Left ventricle myocardium inferior (tissue), 1 donor: ENCODE results near the gene COG8. TPM values are rescaled to one million over a fixed set of nuclear protein-coding genes. Genes with fewer than 3 reads are reported as not detected.

Experiments used
- DNase-seq: peaks from one replicate; pipeline ENCODE4 v3.0.0-alpha.2; 2020
- H3K27ac ChIP-seq: fragments of 200-600 bp; replicated peaks from 2 replicates; pipeline ENCODE4 v1.8.0; 2021
- H3K27me3 ChIP-seq: fragments of 200-600 bp; 2 replicates; pipeline ENCODE4 v1.8.0; 2021; ENCODE audit warnings: low read depth
- H3K36me3 ChIP-seq: fragments of 200-600 bp; 2 replicates; pipeline ENCODE4 v1.8.0; 2021
- H3K4me1 ChIP-seq: fragments of 200-600 bp; 2 replicates; pipeline ENCODE4 v1.8.0; 2021
- H3K4me3 ChIP-seq: fragments of 200-600 bp; 2 replicates; pipeline ENCODE4 v1.8.0; 2021; ENCODE audit warnings: mild to moderate bottlenecking, moderate library complexity
- H3K9me3 ChIP-seq: fragments of 200-600 bp; replicated peaks from 2 replicates; pipeline ENCODE4 v1.8.0; 2021
- intact Hi-C: fragments of 100-400 bp; cut with micrococcal nuclease; formaldehyde crosslinking; loops from one replicate; pipeline ENCODE4 v1.11.0; 2022
- total RNA-seq: library from RNA; stranded (reverse); fragmentation: NEBNext Ultra II Directional; extraction: Animal tissue kit (Norgen Biotek cat#: 25700); gene quantifications from one replicate; pipeline ENCODE4 v1.2.1, GENCODE V29; 2021
- TF ChIP-seq, protein P1 (sequence below): fragments of 200-600 bp; IDR thresholded peaks from 2 replicates; pipeline ENCODE4 v1.8.0; 2021; ENCODE audit warnings: antibody characterized with exemption, mild to moderate bottlenecking, borderline replicate concordance
- donor health status: DM: no; HTN: yes; CAD: no; lungs with severe emphysema.

COG8 gene
- total RNA-seq, 1 donor from 2014 or later, result 24.1 TPM

DNA sequence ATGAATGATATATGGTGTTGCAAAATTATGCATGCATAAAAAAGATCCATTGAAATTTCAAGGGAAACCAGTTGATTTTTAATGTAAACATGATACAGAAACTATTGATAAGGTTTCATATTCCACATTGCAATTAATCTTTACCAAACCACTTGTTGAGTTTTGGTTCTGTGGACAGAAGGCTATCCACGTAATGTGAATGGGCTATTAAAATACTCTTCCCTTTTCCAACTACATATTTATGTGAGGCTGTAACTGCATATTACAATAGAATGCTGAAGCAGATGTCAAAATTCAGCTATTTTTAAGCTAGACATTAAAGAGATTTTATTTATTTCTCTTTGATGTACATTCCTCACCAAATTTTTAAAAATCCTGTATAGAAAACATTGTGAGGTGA is 62.0 kb downstream of the COG8 start:
- H3K36me3 ChIP-seq, result no peaks in the 10 kb centered on the region
- no peak for DNase-seq
- no peak overlapping the region for H3K4me3 ChIP-seq
- H3K4me1 ChIP-seq, result peaks cover 21% of the 10 kb centered on the region
- TF ChIP-seq, protein P1, sequence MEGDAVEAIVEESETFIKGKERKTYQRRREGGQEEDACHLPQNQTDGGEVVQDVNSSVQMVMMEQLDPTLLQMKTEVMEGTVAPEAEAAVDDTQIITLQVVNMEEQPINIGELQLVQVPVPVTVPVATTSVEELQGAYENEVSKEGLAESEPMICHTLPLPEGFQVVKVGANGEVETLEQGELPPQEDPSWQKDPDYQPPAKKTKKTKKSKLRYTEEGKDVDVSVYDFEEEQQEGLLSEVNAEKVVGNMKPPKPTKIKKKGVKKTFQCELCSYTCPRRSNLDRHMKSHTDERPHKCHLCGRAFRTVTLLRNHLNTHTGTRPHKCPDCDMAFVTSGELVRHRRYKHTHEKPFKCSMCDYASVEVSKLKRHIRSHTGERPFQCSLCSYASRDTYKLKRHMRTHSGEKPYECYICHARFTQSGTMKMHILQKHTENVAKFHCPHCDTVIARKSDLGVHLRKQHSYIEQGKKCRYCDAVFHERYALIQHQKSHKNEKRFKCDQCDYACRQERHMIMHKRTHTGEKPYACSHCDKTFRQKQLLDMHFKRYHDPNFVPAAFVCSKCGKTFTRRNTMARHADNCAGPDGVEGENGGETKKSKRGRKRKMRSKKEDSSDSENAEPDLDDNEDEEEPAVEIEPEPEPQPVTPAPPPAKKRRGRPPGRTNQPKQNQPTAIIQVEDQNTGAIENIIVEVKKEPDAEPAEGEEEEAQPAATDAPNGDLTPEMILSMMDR, result no peak
- H3K27me3 ChIP-seq, result no peaks in the 10 kb centered on the region
- no peaks in the 10 kb centered on the region for H3K9me3 ChIP-seq
- intact Hi-C loops, result no loop called here
- peak overlapping the region; percentile 66 for H3K27ac ChIP-seq

Other genes starting within 250 kb of the COG8 start
- 0.27 TPM for gene HAS3, start 233.9 kb downstream of the COG8 start, total RNA-seq
- gene CHTF8, start 207.0 kb downstream of the COG8 start, total RNA-seq, result 52.4 TPM
- 30.4 TPM for gene UTP4, start 206.9 kb downstream of the COG8 start, total RNA-seq
- gene SNTB2, start 152.4 kb downstream of the COG8 start, total RNA-seq, result 10.2 TPM
- gene VPS4A, start 28.2 kb downstream of the COG8 start, total RNA-seq, result 27.4 TPM
- gene PDF, start 9.0 kb downstream of the COG8 start, total RNA-seq, result 6.0 TPM
- gene NIP7, start 208 bp upstream of the COG8 start, total RNA-seq, result 8.2 TPM
- not detected for gene TMED6, start 12.2 kb upstream of the COG8 start, total RNA-seq
- gene TERF2, start 46.4 kb upstream of the COG8 start, total RNA-seq, result 25.0 TPM
- gene CYB5B, start 85.1 kb upstream of the COG8 start, total RNA-seq, result 69.0 TPM
- 13.9 TPM for gene NFAT5, start 226.4 kb upstream of the COG8 start, total RNA-seq